Activated naive CD4-positive, alpha-beta T cell treated with anti-CD3 and anti-CD28 coated beads for 36 hours (primary cell): Measurements from ENCODE around the gene TAPBP. TPM values are rescaled to one million over a fixed set of nuclear protein-coding genes. Genes with fewer than 3 reads are reported as not detected.

ENCODE experiments used
- microRNA-seq: library from miRNA; unstranded; fragments of <30 nt; microRNA quantifications from one replicate; pipeline ENCODE4 v1.2.0, GENCODE V29; 2022; ENCODE audit warnings: borderline microRNAs expressed, borderline replicate concordance
- total RNA-seq, 2 experiments: library from RNA; stranded (reverse); gene quantifications; one replicate each; pipeline ENCODE4 v1.2.3, GENCODE V29; 2021

TAPBP gene
- total RNA-seq, 2 experiments from 2014 or later: 184 TPM

Small RNA genes lying within 50 kb of the gene (microRNA-seq; reads per million reads assigned to microRNA genes)
- gene MIR6834 (not detected), gene MIR6873 (not detected)

Other genes starting within 250 kb of the TAPBP start
- gene HLA-DPA1, start 240.4 kb downstream of the TAPBP start, total RNA-seq: 10 to 100 TPM; 12.1 to 15.3 TPM
- 1 to 10 TPM; 2.8 to 4.0 TPM for gene HLA-DPB1, start 238.1 kb downstream of the TAPBP start, total RNA-seq
- gene COL11A2, start 121.6 kb downstream of the TAPBP start, total RNA-seq: 1 to 10 TPM in 1 of 2 experiments, under 1 TPM in 1; 0.88 to 1.4 TPM
- gene RXRB, start 113.4 kb downstream of the TAPBP start, total RNA-seq: 10 to 100 TPM; 50.4 to 50.6 TPM
- 10 to 100 TPM; 35.9 to 39.5 TPM for gene SLC39A7, start 113.2 kb downstream of the TAPBP start, total RNA-seq
- 10 to 100 TPM; 31.3 to 33.5 TPM for gene HSD17B8, start 109.4 kb downstream of the TAPBP start, total RNA-seq
- 10 to 100 TPM; 17.1 to 18.2 TPM for gene RING1, start 105.6 kb downstream of the TAPBP start, total RNA-seq
- 10 to 100 TPM; 30.3 to 31.0 TPM for gene VPS52, start 42.2 kb downstream of the TAPBP start, total RNA-seq
- gene RPS18, start 42.0 kb downstream of the TAPBP start, total RNA-seq: 1,000 to 10,000 TPM; 5,497 to 5,551 TPM
- 1 to 10 TPM; 4.4 TPM for gene B3GALT4, start 37.0 kb downstream of the TAPBP start, total RNA-seq
- gene WDR46, start 24.8 kb downstream of the TAPBP start, total RNA-seq: 10 to 100 TPM; 42.5 to 42.9 TPM
- 10 to 100 TPM; 67.9 to 81.3 TPM for gene PFDN6, start 24.5 kb downstream of the TAPBP start, total RNA-seq
- gene RGL2, start 15.1 kb downstream of the TAPBP start, total RNA-seq: 10 to 100 TPM; 23.8 to 27.8 TPM
- 1 to 10 TPM; 8.8 to 9.0 TPM for gene ZBTB22, start 3.7 kb upstream of the TAPBP start, total RNA-seq
- gene DAXX, start 8.9 kb upstream of the TAPBP start, total RNA-seq: 10 to 100 TPM; 48.1 to 55.1 TPM
- gene KIFC1, start 77.7 kb upstream of the TAPBP start, total RNA-seq: 100 to 1,000 TPM; 107 TPM
- 10 to 100 TPM; 31.0 to 32.3 TPM for gene PHF1, start 96.9 kb upstream of the TAPBP start, total RNA-seq
- gene CUTA, start 104.0 kb upstream of the TAPBP start, total RNA-seq: 100 to 1,000 TPM; 163 to 181 TPM
- gene SYNGAP1, start 106.0 kb upstream of the TAPBP start, total RNA-seq: 10 to 100 TPM; 35.1 to 42.2 TPM
- gene ZBTB9, start 140.5 kb upstream of the TAPBP start, total RNA-seq: 1 to 10 TPM; 5.0 to 6.5 TPM